ENCODE results near the gene ROBO1.
A peak's percentile ranks its signal among the peaks of the same experiment; 100 is the strongest.

The ROBO1 gene

GRCh38 chr3:79661896-79662295, 105.9 kb downstream of the ROBO1 start:
- Histone ChIP-seq H3K9me3 (ENCODE audit: low read depth, low read length) (no peaks in the 10 kb centered on the region), H3K4me3 (no peak overlapping the region), H3K9ac (ENCODE audit: insufficient read length) (no peak overlapping the region), H3K27ac (no peak overlapping the region), H3K36me3 (ENCODE audit: insufficient read depth, low read length) (no peaks in the 10 kb centered on the region)
- TF ChIP-seq EZH2 (IDR thresholded peaks at IDR 0.05): no peak
- no peak for TF ChIP-seq FOXP2 (optimal IDR thresholded peaks at IDR 0.05; ENCODE audit: control extremely low read depth, extremely low read length, insufficient read depth)
- no peak for TF ChIP-seq POLR2AphosphoS5 (IDR thresholded peaks at IDR 0.05; ENCODE audit: borderline replicate concordance, low read depth, low read length)
- no peak for DNase-seq (ENCODE audit: low read depth, low spot score)

GRCh38 chr3:79657076-79657475, 110.7 kb downstream of the ROBO1 start:
- Histone ChIP-seq H3K36me3 (ENCODE audit: insufficient read depth, low read length) (no peaks in the 10 kb centered on the region), H3K9me3 (ENCODE audit: low read depth, low read length) (no peaks in the 10 kb centered on the region), H3K4me3 (no peak overlapping the region), H3K9ac (ENCODE audit: insufficient read length) (no peak overlapping the region), H3K27ac (no peak overlapping the region)
- no peak for TF ChIP-seq EZH2 (IDR thresholded peaks at IDR 0.05)
- TF ChIP-seq FOXP2 (optimal IDR thresholded peaks at IDR 0.05; ENCODE audit: control extremely low read depth, extremely low read length, insufficient read depth): no peak
- no peak for TF ChIP-seq POLR2AphosphoS5 (IDR thresholded peaks at IDR 0.05; ENCODE audit: borderline replicate concordance, low read depth, low read length)
- no peak for DNase-seq (ENCODE audit: low read depth, low spot score)

GRCh38 chr3:79654019-79654418, 113.8 kb downstream of the ROBO1 start:
- no peak for DNase-seq (ENCODE audit: low read depth, low spot score)
- no peak for TF ChIP-seq FOXP2 (optimal IDR thresholded peaks at IDR 0.05; ENCODE audit: control extremely low read depth, extremely low read length, insufficient read depth)
- TF ChIP-seq POLR2AphosphoS5 (IDR thresholded peaks at IDR 0.05; ENCODE audit: borderline replicate concordance, low read depth, low read length): no peak
- no peak for TF ChIP-seq EZH2 (IDR thresholded peaks at IDR 0.05)
- Histone ChIP-seq H3K4me3 (no peak overlapping the region), H3K9me3 (ENCODE audit: low read depth, low read length) (no peaks in the 10 kb centered on the region), H3K9ac (ENCODE audit: insufficient read length) (no peak overlapping the region), H3K27ac (no peak overlapping the region), H3K36me3 (ENCODE audit: insufficient read depth, low read length) (no peaks in the 10 kb centered on the region)

- DNase-seq (ENCODE audit: low read depth, low spot score): no peak
- Histone ChIP-seq H3K9me3 (ENCODE audit: low read depth, low read length) (no peaks in the 10 kb centered on the region), H3K9ac (ENCODE audit: insufficient read length) (no peak overlapping the region), H3K4me3 (no peak overlapping the region), H3K27ac (no peak overlapping the region), H3K36me3 (ENCODE audit: insufficient read depth, low read length) (no peaks in the 10 kb centered on the region)
- TF ChIP-seq FOXP2 (optimal IDR thresholded peaks at IDR 0.05; ENCODE audit: control extremely low read depth, extremely low read length, insufficient read depth): no peak
- no peak for TF ChIP-seq EZH2 (IDR thresholded peaks at IDR 0.05)
- no peak for TF ChIP-seq POLR2AphosphoS5 (IDR thresholded peaks at IDR 0.05; ENCODE audit: borderline replicate concordance, low read depth, low read length)
Measured at GRCh38 chr3:79653266-79653830, 114.5 kb downstream of the ROBO1 start.

GRCh38 chr3:79651536-79652065, 116.2 kb downstream of the ROBO1 start:
- TF ChIP-seq POLR2AphosphoS5 (IDR thresholded peaks at IDR 0.05; ENCODE audit: borderline replicate concordance, low read depth, low read length): no peak
- TF ChIP-seq EZH2 (IDR thresholded peaks at IDR 0.05): no peak
- TF ChIP-seq FOXP2 (optimal IDR thresholded peaks at IDR 0.05; ENCODE audit: control extremely low read depth, extremely low read length, insufficient read depth): no peak
- H3K27ac ChIP-seq: peak overlapping the region; percentile 57; the same call in 1 of the 2 replicates
- no peaks in the 10 kb centered on the region for H3K9me3 ChIP-seq (ENCODE audit: low read depth, low read length)
- no peak overlapping the region for H3K9ac ChIP-seq (ENCODE audit: insufficient read length)
- H3K36me3 ChIP-seq (ENCODE audit: insufficient read depth, low read length): no peaks in the 10 kb centered on the region
- no peak overlapping the region for H3K4me3 ChIP-seq
- no peak for DNase-seq (ENCODE audit: low read depth, low spot score)

- no peak for TF ChIP-seq EZH2 (IDR thresholded peaks at IDR 0.05)
- Histone ChIP-seq H3K9ac (ENCODE audit: insufficient read length) (no peak overlapping the region), H3K27ac (no peak overlapping the region), H3K36me3 (ENCODE audit: insufficient read depth, low read length) (no peaks in the 10 kb centered on the region), H3K4me3 (no peak overlapping the region), H3K9me3 (ENCODE audit: low read depth, low read length) (no peaks in the 10 kb centered on the region)
- DNase-seq (ENCODE audit: low read depth, low spot score): no peak
Measured at GRCh38 chr3:79639855-79640254, 127.9 kb downstream of the ROBO1 start.

GRCh38 chr3:79636372-79636771, 131.4 kb downstream of the ROBO1 start:
- TF ChIP-seq POLR2AphosphoS5 (IDR thresholded peaks at IDR 0.05; ENCODE audit: borderline replicate concordance, low read depth, low read length): no peak
- TF ChIP-seq EZH2 (IDR thresholded peaks at IDR 0.05): no peak
- no peak overlapping the region for H3K27ac ChIP-seq
- DNase-seq (ENCODE audit: low read depth, low spot score): no peak
- H3K9ac ChIP-seq (ENCODE audit: insufficient read length): no peak overlapping the region
- H3K36me3 ChIP-seq (ENCODE audit: insufficient read depth, low read length): no peaks in the 10 kb centered on the region
- H3K9me3 ChIP-seq (ENCODE audit: low read depth, low read length): no peaks in the 10 kb centered on the region
- H3K4me3 ChIP-seq: no peak overlapping the region

- Histone ChIP-seq H3K4me3 (no peak overlapping the region), H3K27ac (no peak overlapping the region), H3K9ac (ENCODE audit: insufficient read length) (no peak overlapping the region), H3K36me3 (ENCODE audit: insufficient read depth, low read length) (no peaks in the 10 kb centered on the region), H3K9me3 (ENCODE audit: low read depth, low read length) (no peaks in the 10 kb centered on the region)
- DNase-seq (ENCODE audit: low read depth, low spot score): no peak
- TF ChIP-seq POLR2AphosphoS5 (IDR thresholded peaks at IDR 0.05; ENCODE audit: borderline replicate concordance, low read depth, low read length) (no peak), EZH2 (IDR thresholded peaks at IDR 0.05) (no peak), FOXP2 (optimal IDR thresholded peaks at IDR 0.05; ENCODE audit: control extremely low read depth, extremely low read length, insufficient read depth) (no peak)
Measured at GRCh38 chr3:79632842-79633241, 135.0 kb downstream of the ROBO1 start.

- H3K27ac ChIP-seq: no peak overlapping the region
- no peaks in the 10 kb centered on the region for H3K9me3 ChIP-seq (ENCODE audit: low read depth, low read length)
- no peak overlapping the region for H3K9ac ChIP-seq (ENCODE audit: insufficient read length)
- DNase-seq (ENCODE audit: low read depth, low spot score): no peak
- H3K4me3 ChIP-seq: no peak overlapping the region
- no peaks in the 10 kb centered on the region for H3K36me3 ChIP-seq (ENCODE audit: insufficient read depth, low read length)
- TF ChIP-seq POLR2AphosphoS5 (IDR thresholded peaks at IDR 0.05; ENCODE audit: borderline replicate concordance, low read depth, low read length) (no peak), FOXP2 (optimal IDR thresholded peaks at IDR 0.05; ENCODE audit: control extremely low read depth, extremely low read length, insufficient read depth) (no peak), EZH2 (IDR thresholded peaks at IDR 0.05) (no peak)
Measured at GRCh38 chr3:79618883-79619282, 148.9 kb downstream of the ROBO1 start.

All from SK-N-MC (cell line).